Measurements from ENCODE around the gene SPRR2A. TPM values are rescaled to one million over a fixed set of nuclear protein-coding genes. Genes with fewer than 3 reads are reported as not detected.
"Not testable (repeated sequence)": the region's sequence is repeated elsewhere in the genome, so short reads cannot be mapped to it uniquely, and the experiment has no call there.

The SPRR2A gene
- total and polyA plus RNA-seq, 2 experiments from 2014 or later: not detected

GRCh38 chr1:153023109-153023508, 34.2 kb downstream of the SPRR2A start:
- TF ChIP-seq EZH2 (IDR thresholded peaks at IDR 0.05; ENCODE audit: insufficient read depth, poor library complexity, severe bottlenecking): no peak
- no peak for TF ChIP-seq EZH2phosphoT487 (IDR thresholded peaks at IDR 0.05; ENCODE audit: insufficient read depth, low read depth)
- no peaks in the 10 kb centered on the region for H3K9me3 ChIP-seq (ENCODE audit: low read depth)
- no peaks in the 10 kb centered on the region; the same call in 1 of the 2 replicates for H3K27me3 ChIP-seq (replicated peaks; ENCODE audit: insufficient read depth)
- no peaks in the 10 kb centered on the region for H3K4me1 ChIP-seq (ENCODE audit: insufficient read depth)
- in situ Hi-C loops (cut with MboI): no loop called here
- no peak overlapping the region for H2AFZ ChIP-seq
- no peaks in the 10 kb centered on the region for H3K9me2 ChIP-seq (ENCODE audit: insufficient read depth)
- H3K27ac ChIP-seq: no peak overlapping the region
- no peak for DNase-seq
- 34 to 37% methylated on average over 7 of the region's 7 CpGs for WGBS, 2 experiments (ENCODE audit: low coverage in 1 of 2, low lambda C conversion rate in 2 of 2, missing lambda C conversion rate in 2 of 2)
- H3F3A ChIP-seq (ENCODE audit: insufficient read depth): no peaks in the 10 kb centered on the region
- no peak overlapping the region for H3K4me2 ChIP-seq (ENCODE audit: unreplicated experiment)
- no peaks in the 10 kb centered on the region for H3K79me2 ChIP-seq (ENCODE audit: insufficient read depth)
- no peak overlapping the region for H3K4me3 ChIP-seq
- no peaks in the 10 kb centered on the region for H4K20me1 ChIP-seq (ENCODE audit: insufficient read depth)
- H3K36me3 ChIP-seq (ENCODE audit: low read depth): no peaks in the 10 kb centered on the region
- H3K9ac ChIP-seq: no peak overlapping the region

GRCh38 chr1:153022340-153022739, 35.0 kb downstream of the SPRR2A start:
- H3K9me2 ChIP-seq (ENCODE audit: insufficient read depth); DNase-seq; H3K4me3 ChIP-seq; H4K20me1 ChIP-seq (ENCODE audit: insufficient read depth); H3K4me2 ChIP-seq (ENCODE audit: unreplicated experiment); H3K9me3 ChIP-seq (ENCODE audit: low read depth); H3K27me3 ChIP-seq (replicated peaks; ENCODE audit: insufficient read depth); H3F3A ChIP-seq (ENCODE audit: insufficient read depth); in situ Hi-C loops (cut with MboI); H3K36me3 ChIP-seq (ENCODE audit: low read depth); H3K9ac ChIP-seq; H2AFZ ChIP-seq; H3K79me2 ChIP-seq (ENCODE audit: insufficient read depth); H3K4me1 ChIP-seq (ENCODE audit: insufficient read depth); H3K27ac ChIP-seq: not testable (repeated sequence)
- 34 to 36% methylated on average over 9 of the region's 9 CpGs for WGBS, 2 experiments (ENCODE audit: low coverage in 1 of 2, low lambda C conversion rate in 2 of 2, missing lambda C conversion rate in 2 of 2)

GRCh38 chr1:153021829-153022228, 35.5 kb downstream of the SPRR2A start:
- H4K20me1 ChIP-seq (ENCODE audit: insufficient read depth); H3K4me1 ChIP-seq (ENCODE audit: insufficient read depth); H3F3A ChIP-seq (ENCODE audit: insufficient read depth); H2AFZ ChIP-seq; H3K27me3 ChIP-seq (replicated peaks; ENCODE audit: insufficient read depth); H3K79me2 ChIP-seq (ENCODE audit: insufficient read depth); H3K27ac ChIP-seq; DNase-seq; H3K4me2 ChIP-seq (ENCODE audit: unreplicated experiment); in situ Hi-C loops (cut with MboI); H3K4me3 ChIP-seq; H3K9me2 ChIP-seq (ENCODE audit: insufficient read depth); H3K36me3 ChIP-seq (ENCODE audit: low read depth); H3K9ac ChIP-seq; H3K9me3 ChIP-seq (ENCODE audit: low read depth): not testable (repeated sequence)
- 9 to 13% methylated on average over 2 of the region's 2 CpGs for WGBS, 2 experiments (ENCODE audit: low coverage in 1 of 2, low lambda C conversion rate in 2 of 2, missing lambda C conversion rate in 2 of 2)

- H3K9me2 ChIP-seq (ENCODE audit: insufficient read depth); H3K9me3 ChIP-seq (ENCODE audit: low read depth); DNase-seq; H3K4me3 ChIP-seq; H3K27ac ChIP-seq; H4K20me1 ChIP-seq (ENCODE audit: insufficient read depth); H3K27me3 ChIP-seq (replicated peaks; ENCODE audit: insufficient read depth); H3K79me2 ChIP-seq (ENCODE audit: insufficient read depth); H3K4me2 ChIP-seq (ENCODE audit: unreplicated experiment); H3K9ac ChIP-seq; in situ Hi-C loops (cut with MboI); H3K36me3 ChIP-seq (ENCODE audit: low read depth); H3F3A ChIP-seq (ENCODE audit: insufficient read depth); H3K4me1 ChIP-seq (ENCODE audit: insufficient read depth); H2AFZ ChIP-seq: not testable (repeated sequence)
- WGBS, 2 experiments (ENCODE audit: low coverage in 1 of 2, low lambda C conversion rate in 2 of 2, missing lambda C conversion rate in 2 of 2): 25 to 32% methylated on average over 8 of the region's 8 CpGs
Measured at GRCh38 chr1:153011235-153011758, 46.0 kb downstream of the SPRR2A start.

Small RNA genes within 50 kb of the gene (small RNA-seq; reads per million reads assigned to genes)
- gene AL356867.1 (ENCODE audit: low read depth, low replicate concordance) (not detected), gene RF00322 (ENCODE audit: low read depth, low replicate concordance) (not detected)

Other genes starting within 250 kb of the SPRR2A start
- not detected in 2 replicates for gene LCE1B, start 245.5 kb downstream of the SPRR2A start, total RNA-seq (2014; rRNA removed; shearing (Covaris generic))
- not detected in 2 replicates for gene LCE1B, start 245.5 kb downstream of the SPRR2A start, polyA plus RNA-seq (2016; fragmentation: Nextera tagmentation; extraction: Ambion mirVana)
- gene LCE1A, start 230.0 kb downstream of the SPRR2A start, total RNA-seq (2014; rRNA removed; shearing (Covaris generic)): not detected in 2 replicates
- not detected in 2 replicates for gene LCE1A, start 230.0 kb downstream of the SPRR2A start, polyA plus RNA-seq (2016; fragmentation: Nextera tagmentation; extraction: Ambion mirVana)
- not detected in 2 replicates for gene LCE6A, start 214.7 kb downstream of the SPRR2A start, total RNA-seq (2014; rRNA removed; shearing (Covaris generic))
- not detected in 2 replicates for gene LCE6A, start 214.7 kb downstream of the SPRR2A start, polyA plus RNA-seq (2016; fragmentation: Nextera tagmentation; extraction: Ambion mirVana)
- gene LCE7A, start 197.5 kb downstream of the SPRR2A start, total RNA-seq (2014; rRNA removed; shearing (Covaris generic)): not detected in 2 replicates
- not detected in 2 replicates for gene LCE7A, start 197.5 kb downstream of the SPRR2A start, polyA plus RNA-seq (2016; fragmentation: Nextera tagmentation; extraction: Ambion mirVana)
- gene SMCP, start 179.2 kb downstream of the SPRR2A start, total RNA-seq (2014; rRNA removed; shearing (Covaris generic)): not detected in 2 replicates
- gene SMCP, start 179.2 kb downstream of the SPRR2A start, polyA plus RNA-seq (2016; fragmentation: Nextera tagmentation; extraction: Ambion mirVana): not detected in 2 replicates
- gene IVL, start 149.0 kb downstream of the SPRR2A start, total RNA-seq (2014; rRNA removed; shearing (Covaris generic)): 0.76 and 1.1 TPM in 2 replicates
- gene IVL, start 149.0 kb downstream of the SPRR2A start, polyA plus RNA-seq (2016; fragmentation: Nextera tagmentation; extraction: Ambion mirVana): 0.68 and 1.2 TPM in 2 replicates
- not detected in 2 replicates for gene SPRR5, start 110.3 kb downstream of the SPRR2A start, total RNA-seq (2014; rRNA removed; shearing (Covaris generic))
- not detected in 2 replicates for gene SPRR5, start 110.3 kb downstream of the SPRR2A start, polyA plus RNA-seq (2016; fragmentation: Nextera tagmentation; extraction: Ambion mirVana)
- gene SPRR4, start 86.9 kb downstream of the SPRR2A start, total RNA-seq (2014; rRNA removed; shearing (Covaris generic)): not detected in 2 replicates
- not detected in 2 replicates for gene SPRR4, start 86.9 kb downstream of the SPRR2A start, polyA plus RNA-seq (2016; fragmentation: Nextera tagmentation; extraction: Ambion mirVana)
- not detected in 2 replicates for gene SPRR1A, start 73.4 kb downstream of the SPRR2A start, total RNA-seq (2014; rRNA removed; shearing (Covaris generic))
- not detected in 2 replicates for gene SPRR1A, start 73.4 kb downstream of the SPRR2A start, polyA plus RNA-seq (2016; fragmentation: Nextera tagmentation; extraction: Ambion mirVana)
- not detected in 2 replicates for gene SPRR3, start 55.8 kb downstream of the SPRR2A start, total RNA-seq (2014; rRNA removed; shearing (Covaris generic))
- gene SPRR3, start 55.8 kb downstream of the SPRR2A start, polyA plus RNA-seq (2016; fragmentation: Nextera tagmentation; extraction: Ambion mirVana): not detected in 2 replicates
- gene SPRR1B, start 26.3 kb downstream of the SPRR2A start, total RNA-seq (2014; rRNA removed; shearing (Covaris generic)): not detected in 2 replicates
- gene SPRR1B, start 26.3 kb downstream of the SPRR2A start, polyA plus RNA-seq (2016; fragmentation: Nextera tagmentation; extraction: Ambion mirVana): not detected in 2 replicates
- gene SPRR2D, start 16.4 kb downstream of the SPRR2A start, total RNA-seq (2014; rRNA removed; shearing (Covaris generic)): not detected in 2 replicates
- gene SPRR2D, start 16.4 kb downstream of the SPRR2A start, polyA plus RNA-seq (2016; fragmentation: Nextera tagmentation; extraction: Ambion mirVana): not detected in 2 replicates
- not detected in 2 replicates for gene SPRR2B, start 14.1 kb upstream of the SPRR2A start, total RNA-seq (2014; rRNA removed; shearing (Covaris generic))
- gene SPRR2B, start 14.1 kb upstream of the SPRR2A start, polyA plus RNA-seq (2016; fragmentation: Nextera tagmentation; extraction: Ambion mirVana): not detected in 2 replicates
- not detected in 2 replicates for gene SPRR2E, start 37.0 kb upstream of the SPRR2A start, total RNA-seq (2014; rRNA removed; shearing (Covaris generic))
- not detected in 2 replicates for gene SPRR2E, start 37.0 kb upstream of the SPRR2A start, polyA plus RNA-seq (2016; fragmentation: Nextera tagmentation; extraction: Ambion mirVana)
- gene SPRR2F, start 56.0 kb upstream of the SPRR2A start, total RNA-seq (2014; rRNA removed; shearing (Covaris generic)): not detected in 2 replicates
- not detected in 2 replicates for gene SPRR2F, start 56.0 kb upstream of the SPRR2A start, polyA plus RNA-seq (2016; fragmentation: Nextera tagmentation; extraction: Ambion mirVana)
- not detected in 2 replicates for gene SPRR2G, start 93.4 kb upstream of the SPRR2A start, total RNA-seq (2014; rRNA removed; shearing (Covaris generic))
- gene SPRR2G, start 93.4 kb upstream of the SPRR2A start, polyA plus RNA-seq (2016; fragmentation: Nextera tagmentation; extraction: Ambion mirVana): not detected in 2 replicates
- not detected in 2 replicates for gene LELP1, start 145.9 kb upstream of the SPRR2A start, total RNA-seq (2014; rRNA removed; shearing (Covaris generic))
- gene LELP1, start 145.9 kb upstream of the SPRR2A start, polyA plus RNA-seq (2016; fragmentation: Nextera tagmentation; extraction: Ambion mirVana): not detected in 2 replicates
- not detected in 2 replicates for gene PRR9, start 160.1 kb upstream of the SPRR2A start, total RNA-seq (2014; rRNA removed; shearing (Covaris generic))
- 0.30 and 0.47 TPM in 2 replicates for gene PRR9, start 160.1 kb upstream of the SPRR2A start, polyA plus RNA-seq (2016; fragmentation: Nextera tagmentation; extraction: Ambion mirVana)
- gene LORICRIN, start 202.2 kb upstream of the SPRR2A start, total RNA-seq (2014; rRNA removed; shearing (Covaris generic)): not detected in 2 replicates
- not detected in 2 replicates for gene LORICRIN, start 202.2 kb upstream of the SPRR2A start, polyA plus RNA-seq (2016; fragmentation: Nextera tagmentation; extraction: Ambion mirVana)